ENCODE data around the gene DIO2. TPM values are rescaled to one million over a fixed set of nuclear protein-coding genes. Genes with fewer than 3 reads are reported as not detected.

The DIO2 gene
- total and polyA plus RNA-seq, 2 of the 8 experiments (the other 6 are each of a cell fraction or from before 2014, with no cell fraction given) = 0.03 to 0.65 TPM

- TF ChIP-seq SP1 (IDR thresholded peaks at IDR 0.05; ENCODE audit: low read depth, low read length) (no peak), BACH1 (IDR thresholded peaks at IDR 0.05; ENCODE audit: low read length) (no peak)
Measured at GRCh38 chr14:80208461-80208860, 2.8 kb downstream of the DIO2 start (continued).
